Fibroblast of upper back skin (primary cell): ENCODE data around the gene EXOC4.

ENCODE experiments used
- DNase-seq: peaks from one replicate; pipeline ENCODE4 v3.0.0-alpha.2; 2013

EXOC4 gene

GRCh38 chr7:133369130-133369529 lies 116.3 kb downstream of the EXOC4 start:
- no peak for DNase-seq

DNA sequence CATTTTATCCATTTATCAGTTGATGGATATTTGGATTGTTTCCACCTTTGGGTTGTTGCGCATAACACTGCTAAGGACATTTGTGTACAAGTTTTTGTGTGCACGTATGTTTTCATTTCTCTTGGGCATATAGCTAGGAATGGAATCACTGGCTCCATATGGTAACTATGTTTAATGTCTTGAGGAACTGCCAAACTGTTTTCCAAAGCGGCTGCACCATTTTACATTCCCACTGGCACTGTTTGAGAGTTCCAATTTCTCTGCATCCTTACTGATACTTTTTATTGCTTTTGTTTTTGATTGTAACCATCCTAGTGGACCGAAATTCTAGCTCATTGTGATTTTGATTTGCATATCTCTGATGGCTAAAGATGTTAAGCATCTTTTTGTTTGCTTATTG lies 118.7 kb downstream of the EXOC4 start:
- no peak for DNase-seq

- no peak for DNase-seq
Measured at GRCh38 chr7:133372337-133372736, 119.5 kb downstream of the EXOC4 start.

DNA sequence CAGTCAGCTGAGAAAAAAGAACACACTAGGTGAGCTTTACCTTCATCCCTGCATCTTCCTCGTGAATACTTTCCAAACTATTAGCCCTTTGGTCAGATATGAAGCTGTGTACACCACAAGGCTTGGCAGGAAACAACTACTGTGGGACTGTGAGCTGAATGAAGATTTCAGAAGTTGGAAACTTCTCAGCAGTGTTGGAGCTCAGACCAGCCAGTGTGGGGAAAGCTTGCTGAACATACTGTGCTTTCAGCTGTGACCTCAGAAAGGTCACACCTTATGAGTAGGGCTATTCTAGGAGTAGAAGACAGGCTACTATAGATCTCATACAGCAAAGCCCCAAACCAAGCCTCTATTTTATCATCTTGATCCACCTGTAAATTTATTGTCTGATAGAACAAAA lies 123.6 kb downstream of the EXOC4 start:
- no peak for DNase-seq

DNA sequence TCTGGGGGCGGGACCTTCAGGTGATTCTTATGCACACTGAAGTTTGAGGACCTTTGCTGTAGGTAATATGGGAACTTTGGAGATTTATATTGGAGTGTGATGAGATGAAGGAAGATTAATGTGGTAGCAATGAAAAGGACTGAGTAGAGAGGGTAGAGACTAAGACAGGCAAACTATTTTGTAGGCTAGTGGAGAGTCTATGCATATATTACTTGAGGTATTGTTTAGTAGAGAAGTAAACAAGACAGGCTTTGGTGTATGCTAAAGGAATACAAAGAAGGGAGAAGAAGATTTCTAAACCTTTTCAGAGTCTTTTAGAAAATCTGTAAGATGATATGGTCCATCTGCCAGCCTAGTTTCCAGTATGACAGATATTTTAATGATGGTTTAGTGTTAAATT lies 129.1 kb downstream of the EXOC4 start:
- DNase-seq = no peak

GRCh38 chr7:133382775-133383559 lies 130.1 kb downstream of the EXOC4 start:
- no peak for DNase-seq

DNA sequence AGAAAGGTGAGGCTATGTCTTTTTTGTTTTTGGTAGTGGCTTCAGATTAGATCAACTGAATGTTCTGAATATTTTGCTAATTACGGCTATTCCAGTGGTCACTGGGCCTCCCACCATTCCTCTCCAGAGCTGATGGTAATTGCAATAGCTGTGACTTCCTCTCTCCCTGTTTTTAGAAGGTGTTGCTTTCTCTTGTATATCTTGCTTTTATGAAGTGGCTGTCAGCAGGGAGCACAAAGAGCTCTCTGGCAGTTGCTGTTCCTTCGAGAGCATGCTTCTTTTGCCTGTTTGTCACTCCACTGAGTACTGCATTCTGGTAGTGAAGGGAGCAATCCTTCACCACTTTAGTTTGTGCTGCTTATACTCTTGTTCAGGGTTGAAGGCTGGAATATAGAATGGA lies 133.3 kb downstream of the EXOC4 start:
- no peak for DNase-seq

GRCh38 chr7:133389727-133390126 lies 136.8 kb downstream of the EXOC4 start:
- peak; percentile 8 for DNase-seq

DNA sequence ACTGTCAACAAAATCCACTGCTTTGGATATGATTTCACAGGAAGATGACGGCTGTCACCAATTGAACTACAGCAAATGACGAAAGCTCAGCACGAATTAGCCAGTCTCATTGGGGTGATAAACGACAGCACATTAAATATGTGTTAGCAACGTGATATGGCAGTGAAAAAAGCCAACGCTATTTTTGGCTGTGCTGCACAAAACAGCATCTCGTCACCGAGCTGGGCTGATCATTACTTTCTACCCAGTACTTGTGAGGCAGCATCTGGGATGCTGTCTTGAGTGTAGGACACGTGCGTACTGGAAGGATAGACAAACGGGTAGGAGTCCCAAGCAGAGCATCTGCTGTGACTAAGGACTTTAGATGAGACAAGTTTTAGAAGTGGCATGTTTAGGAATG lies 138.3 kb downstream of the EXOC4 start:
- no peak for DNase-seq

GRCh38 chr7:133394369-133394768 lies 141.5 kb downstream of the EXOC4 start:
- DNase-seq = no peak

- DNase-seq = no peak
Measured at GRCh38 chr7:133395551-133395950, 142.7 kb downstream of the EXOC4 start.

GRCh38 chr7:133398506-133398905 lies 145.6 kb downstream of the EXOC4 start:
- no peak for DNase-seq

DNA sequence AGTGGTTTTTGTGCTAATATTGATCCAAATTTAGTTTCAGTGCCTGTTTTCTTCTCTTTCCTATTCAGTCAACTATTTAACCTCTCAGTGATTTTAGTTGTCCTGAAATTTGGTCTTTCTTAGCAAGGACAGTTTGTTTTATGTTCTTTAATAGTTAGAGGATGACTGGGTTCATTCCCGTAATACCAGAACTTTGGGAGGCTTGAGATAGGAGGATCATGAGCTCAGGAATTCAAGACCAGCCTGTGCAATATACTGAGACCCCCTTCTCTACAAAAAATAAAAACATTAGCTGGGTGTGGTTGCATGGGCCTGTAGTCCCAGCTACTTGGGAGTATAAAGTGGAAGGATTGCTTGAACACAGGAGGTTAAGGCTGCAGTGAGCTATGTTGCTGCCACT lies 148.3 kb downstream of the EXOC4 start:
- DNase-seq = peak; percentile 30

- no peak for DNase-seq
Measured at GRCh38 chr7:133408212-133408611, 155.3 kb downstream of the EXOC4 start.

DNA sequence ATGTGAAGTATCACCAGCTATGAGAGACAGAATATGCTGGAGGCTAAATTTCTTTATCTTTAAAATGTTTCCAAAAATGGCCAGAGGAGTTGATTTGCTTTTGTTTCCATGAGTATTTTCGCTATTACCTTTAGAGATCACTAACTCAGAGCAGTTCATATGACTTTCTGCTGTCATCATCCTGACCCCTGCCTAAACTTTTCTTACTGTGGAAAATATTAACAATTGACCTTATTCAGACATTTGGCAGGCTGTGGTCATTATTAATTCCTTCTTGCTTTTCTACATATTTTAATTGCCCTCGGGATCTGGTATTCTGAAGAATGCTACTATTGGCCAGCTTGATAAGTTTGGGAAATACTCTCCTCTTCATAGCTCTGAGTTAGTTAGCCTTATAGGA lies 156.5 kb downstream of the EXOC4 start:
- peak; percentile 17 for DNase-seq

- DNase-seq = no peak
Measured at GRCh38 chr7:133409966-133410365, 157.1 kb downstream of the EXOC4 start.

GRCh38 chr7:133411395-133411794 lies 158.5 kb downstream of the EXOC4 start:
- DNase-seq = no peak

GRCh38 chr7:133412942-133413341 lies 160.1 kb downstream of the EXOC4 start:
- DNase-seq = no peak

DNA sequence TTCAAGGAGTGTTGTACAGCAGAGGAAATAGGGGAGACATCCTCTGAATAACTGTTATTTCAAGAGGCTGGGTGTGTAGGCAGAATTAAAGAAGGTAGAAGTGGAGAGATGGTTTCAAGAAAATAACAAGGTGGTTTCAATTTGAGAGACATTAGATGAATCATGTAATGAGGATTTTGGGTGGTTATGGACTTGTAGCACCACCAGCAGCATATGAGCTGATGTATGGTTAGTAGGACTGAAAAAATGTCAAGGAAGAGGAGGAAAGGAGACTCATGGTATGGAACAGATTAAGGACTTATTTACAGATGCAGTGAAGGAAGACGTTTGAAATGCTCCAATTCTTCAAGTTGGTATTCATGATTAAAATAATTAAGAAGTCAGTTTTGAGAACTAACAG lies 166.2 kb downstream of the EXOC4 start:
- DNase-seq = peak; percentile 68

- DNase-seq = no peak
Measured at GRCh38 chr7:133423618-133424017, 170.7 kb downstream of the EXOC4 start.

DNA sequence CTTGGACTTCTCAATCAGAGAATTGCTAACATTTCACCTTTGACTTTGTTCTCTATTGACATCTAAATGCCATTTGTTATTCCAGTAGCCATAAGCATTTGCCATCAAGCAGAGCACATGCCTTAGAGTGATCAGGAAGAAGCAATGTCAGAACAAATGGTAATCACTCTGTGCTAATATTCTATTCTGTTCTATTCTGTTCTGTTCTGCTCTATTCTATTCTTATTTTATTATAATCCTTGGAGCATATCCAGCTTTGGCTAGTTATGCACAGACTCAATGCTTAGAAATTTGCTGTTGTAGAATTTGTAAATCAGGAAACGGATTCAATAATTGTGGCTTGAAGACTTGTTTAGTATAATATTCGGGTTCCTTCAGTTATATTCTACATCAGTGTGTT lies 175.4 kb downstream of the EXOC4 start:
- DNase-seq = no peak

DNA sequence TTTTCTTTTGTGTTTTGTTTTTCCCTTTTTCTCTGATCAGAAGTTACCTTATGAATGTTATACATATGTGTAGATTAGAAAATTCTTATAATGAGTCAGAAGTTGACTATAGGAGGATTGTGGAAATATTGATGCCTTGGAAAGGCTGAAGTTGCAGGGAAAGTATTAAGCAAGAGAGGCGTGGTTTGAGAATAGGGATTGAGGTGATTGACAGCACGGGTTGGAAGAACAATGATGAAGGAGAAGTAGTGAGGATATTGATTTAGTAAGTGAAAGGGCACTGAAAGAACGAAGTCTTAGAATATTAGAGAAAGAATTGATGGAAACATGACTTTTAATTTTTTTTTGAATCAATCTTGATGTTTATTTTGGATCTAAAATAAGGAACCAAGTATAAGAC lies 176.0 kb downstream of the EXOC4 start:
- DNase-seq = no peak

GRCh38 chr7:133429371-133429770 lies 176.5 kb downstream of the EXOC4 start:
- no peak for DNase-seq

- no peak for DNase-seq
Measured at GRCh38 chr7:133431134-133431724, 178.4 kb downstream of the EXOC4 start.
